Measurements from ENCODE around the gene SLC6A4.
"Not testable (repeated sequence)": the region's sequence is repeated elsewhere in the genome, so short reads cannot be mapped to it uniquely, and the experiment has no call there.

SLC6A4 gene

GRCh38 chr17:30148376-30148775 lies 87.1 kb downstream of the SLC6A4 start:
- intact Hi-C loops (cut with DNase I), result no loop called here
- no peak for DNase-seq

GRCh38 chr17:30147860-30148259 lies 87.6 kb downstream of the SLC6A4 start:
- intact Hi-C loops (cut with DNase I); DNase-seq: not testable (repeated sequence)

Measured in head of caudate nucleus (tissue), 42 donors.